Activated CD4-positive, alpha-beta T cell treated with anti-CD3 and anti-CD28 coated beads, Interleukin-2, amount 10 ng/mL, durations not matched to agents 24 days and 14 days (primary cell): Measurements from ENCODE around the gene TXNRD1. TPM values are rescaled to one million over a fixed set of nuclear protein-coding genes. Genes with fewer than 3 reads are reported as not detected.
"Not testable (repeated sequence)": the region's sequence is repeated elsewhere in the genome, so short reads cannot be mapped to it uniquely, and the experiment has no call there.

Source experiments
- DNase-seq: peaks from one replicate; pipeline ENCODE4 v3.0.0; 2022
- H3K27ac Mint-ChIP-seq: one replicate; pipeline ENCODE4 v1.8.0; 2022; ENCODE audit warnings: mild to moderate bottlenecking, mixed read lengths
- H3K27me3 Mint-ChIP-seq: one replicate; pipeline ENCODE4 v1.8.0; 2022; ENCODE audit warnings: mixed read lengths
- H3K36me3 Mint-ChIP-seq: one replicate; pipeline ENCODE4 v1.8.0; 2022; ENCODE audit warnings: low read depth, mild to moderate bottlenecking, mixed read lengths
- H3K4me1 Mint-ChIP-seq: one replicate; pipeline ENCODE4 v1.8.0; 2021; ENCODE audit warnings: mixed read lengths
- H3K4me3 Mint-ChIP-seq: one replicate; pipeline ENCODE4 v1.8.0; 2022; ENCODE audit warnings: mild to moderate bottlenecking, moderate library complexity, mixed read lengths
- H3K9me3 Mint-ChIP-seq: one replicate; pipeline ENCODE4 v1.8.0; 2021; ENCODE audit warnings: mixed read lengths
- intact Hi-C: fragments of 100-400 bp; cut with micrococcal nuclease; formaldehyde crosslinking; loops from one replicate; pipeline ENCODE4 v1.15.1; 2023
- total RNA-seq: library from RNA; stranded (reverse); gene quantifications from 2 replicates; pipeline ENCODE4 v1.2.3, GENCODE V29; 2022

Gene TXNRD1
- total RNA-seq, 1 donor from 2014 or later = 99.7 TPM

DNA sequence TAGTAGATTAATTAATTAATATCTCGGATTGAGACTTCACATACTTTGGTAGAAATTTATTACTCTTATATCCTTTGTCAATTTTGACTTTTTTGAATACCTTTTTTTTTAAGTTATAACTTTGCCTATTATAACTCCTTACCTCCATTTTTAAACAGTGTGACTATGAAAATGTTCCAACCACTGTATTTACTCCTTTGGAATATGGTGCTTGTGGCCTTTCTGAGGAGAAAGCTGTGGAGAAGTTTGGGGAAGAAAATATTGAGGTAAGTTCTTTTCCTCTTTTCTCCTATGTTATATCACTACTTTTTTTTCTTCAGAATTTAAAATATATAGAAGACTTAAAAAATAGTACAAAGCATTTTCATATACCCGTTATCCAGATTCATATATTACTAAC lies 115.8 kb downstream of the TXNRD1 start:
- Mint-ChIP-seq H3K4me1 (peaks cover 2% of the 10 kb centered on the region), H3K27ac (no peak overlapping the region), H3K27me3 (no peaks in the 10 kb centered on the region), H3K36me3 (peaks cover 40% of the 10 kb centered on the region), H3K9me3 (no peaks in the 10 kb centered on the region), H3K4me3 (no peak overlapping the region)
- no peak for DNase-seq
- intact Hi-C loops = no loop called here

GRCh38 chr12:104332273-104332672 lies 116.7 kb downstream of the TXNRD1 start:
- H3K27me3 Mint-ChIP-seq, H3K9me3 Mint-ChIP-seq, H3K4me3 Mint-ChIP-seq, DNase-seq, H3K4me1 Mint-ChIP-seq, H3K27ac Mint-ChIP-seq, intact Hi-C loops: not testable (repeated sequence)
- peaks cover 38% of the 10 kb centered on the region for H3K36me3 Mint-ChIP-seq

GRCh38 chr12:104333692-104334255 lies 118.2 kb downstream of the TXNRD1 start:
- Mint-ChIP-seq H3K4me3 (no peak overlapping the region), H3K36me3 (peaks cover 37% of the 10 kb centered on the region), H3K27ac (no peak overlapping the region), H3K4me1 (peaks cover 2% of the 10 kb centered on the region), H3K9me3 (no peaks in the 10 kb centered on the region), H3K27me3 (no peaks in the 10 kb centered on the region)
- intact Hi-C loops = no loop called here
- DNase-seq = no peak

DNA sequence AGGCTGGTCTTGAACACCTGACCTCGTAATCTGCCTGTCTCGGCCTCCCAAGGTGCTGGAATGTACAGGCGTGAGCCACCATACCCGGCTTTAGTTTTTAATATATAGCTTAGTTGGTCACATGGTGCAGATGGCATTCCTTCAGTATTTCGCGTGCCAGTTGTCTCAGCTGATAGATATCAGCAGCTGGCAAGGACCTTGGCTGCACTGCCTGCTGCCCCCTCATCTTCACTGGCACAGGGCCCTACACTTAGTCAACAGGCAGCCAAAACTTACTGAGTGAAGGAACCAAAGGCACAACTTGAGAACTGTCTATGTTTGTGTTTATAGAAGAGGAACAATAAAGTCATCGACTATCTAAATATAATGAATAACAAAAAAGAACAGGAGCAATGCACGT lies 119.0 kb downstream of the TXNRD1 start:
- no peak overlapping the region for H3K4me3 Mint-ChIP-seq
- no peaks in the 10 kb centered on the region for H3K27me3 Mint-ChIP-seq
- peaks cover 2% of the 10 kb centered on the region for H3K4me1 Mint-ChIP-seq
- no peak for DNase-seq
- no peaks in the 10 kb centered on the region for H3K9me3 Mint-ChIP-seq
- peaks cover 36% of the 10 kb centered on the region for H3K36me3 Mint-ChIP-seq
- intact Hi-C loops = no loop called here
- H3K27ac Mint-ChIP-seq = no peak overlapping the region

- Mint-ChIP-seq H3K27ac (no peak overlapping the region), H3K9me3 (no peaks in the 10 kb centered on the region), H3K36me3 (peaks cover 46% of the 10 kb centered on the region), H3K4me3 (no peak overlapping the region), H3K27me3 (no peaks in the 10 kb centered on the region), H3K4me1 (peaks cover 2% of the 10 kb centered on the region)
- intact Hi-C loops = no loop called here
- no peak for DNase-seq
These were observed 120.5 kb downstream of the TXNRD1 start for GRCh38 chr12:104336115-104336514.

- DNase-seq = no peak
- Mint-ChIP-seq H3K4me3 (no peak overlapping the region), H3K4me1 (peaks cover 2% of the 10 kb centered on the region), H3K27me3 (no peaks in the 10 kb centered on the region), H3K36me3 (peaks cover 47% of the 10 kb centered on the region), H3K9me3 (no peaks in the 10 kb centered on the region), H3K27ac (no peak overlapping the region)
- intact Hi-C loops = no loop called here
These were observed 121.5 kb downstream of the TXNRD1 start for GRCh38 chr12:104337030-104337558.

DNA sequence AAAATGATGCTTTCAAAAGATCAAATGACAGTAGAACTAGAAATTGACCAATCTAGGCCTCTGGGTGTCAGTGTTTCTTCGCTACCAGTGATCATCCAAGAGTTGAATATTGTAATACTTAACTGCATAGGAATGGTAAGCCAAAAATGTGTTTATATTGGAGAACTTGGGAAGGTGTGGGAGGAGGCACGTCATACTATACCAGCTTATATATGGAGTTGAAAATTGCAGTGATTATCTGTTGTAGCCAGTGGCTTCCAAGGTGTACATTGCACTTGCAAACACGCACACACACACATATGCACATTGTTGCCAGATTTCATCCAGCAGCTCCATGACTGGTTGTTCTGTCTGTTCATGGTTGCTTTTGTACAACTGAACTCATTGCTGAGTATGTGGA lies 124.1 kb downstream of the TXNRD1 start:
- H3K27me3 Mint-ChIP-seq = no peaks in the 10 kb centered on the region
- intact Hi-C loops = no loop called here
- H3K4me1 Mint-ChIP-seq = peaks cover 3% of the 10 kb centered on the region
- no peaks in the 10 kb centered on the region for H3K9me3 Mint-ChIP-seq
- DNase-seq = no peak
- H3K36me3 Mint-ChIP-seq = peaks cover 56% of the 10 kb centered on the region
- no peak overlapping the region for H3K4me3 Mint-ChIP-seq
- H3K27ac Mint-ChIP-seq = no peak overlapping the region

GRCh38 chr12:104340177-104340576 lies 124.6 kb downstream of the TXNRD1 start:
- peaks cover 52% of the 10 kb centered on the region for H3K36me3 Mint-ChIP-seq
- peaks cover 3% of the 10 kb centered on the region for H3K4me1 Mint-ChIP-seq
- no peaks in the 10 kb centered on the region for H3K9me3 Mint-ChIP-seq
- no peak overlapping the region for H3K27ac Mint-ChIP-seq
- no peaks in the 10 kb centered on the region for H3K27me3 Mint-ChIP-seq
- H3K4me3 Mint-ChIP-seq = no peak overlapping the region
- intact Hi-C loops = no loop called here
- DNase-seq = no peak

- Mint-ChIP-seq H3K9me3 (no peaks in the 10 kb centered on the region), H3K4me3 (no peak overlapping the region), H3K27ac (no peak overlapping the region), H3K4me1 (peaks cover 2% of the 10 kb centered on the region), H3K36me3 (peaks cover 53% of the 10 kb centered on the region), H3K27me3 (no peaks in the 10 kb centered on the region)
- DNase-seq = no peak
- intact Hi-C loops = no loop called here
These were observed 125.5 kb downstream of the TXNRD1 start for GRCh38 chr12:104340925-104341611.

GRCh38 chr12:104342147-104342546 lies 126.6 kb downstream of the TXNRD1 start:
- intact Hi-C loops = no loop called here
- Mint-ChIP-seq H3K9me3 (no peaks in the 10 kb centered on the region), H3K4me3 (no peak overlapping the region), H3K4me1 (peaks cover 1% of the 10 kb centered on the region), H3K27ac (no peak overlapping the region), H3K36me3 (peaks cover 49% of the 10 kb centered on the region), H3K27me3 (no peaks in the 10 kb centered on the region)
- no peak for DNase-seq

DNA sequence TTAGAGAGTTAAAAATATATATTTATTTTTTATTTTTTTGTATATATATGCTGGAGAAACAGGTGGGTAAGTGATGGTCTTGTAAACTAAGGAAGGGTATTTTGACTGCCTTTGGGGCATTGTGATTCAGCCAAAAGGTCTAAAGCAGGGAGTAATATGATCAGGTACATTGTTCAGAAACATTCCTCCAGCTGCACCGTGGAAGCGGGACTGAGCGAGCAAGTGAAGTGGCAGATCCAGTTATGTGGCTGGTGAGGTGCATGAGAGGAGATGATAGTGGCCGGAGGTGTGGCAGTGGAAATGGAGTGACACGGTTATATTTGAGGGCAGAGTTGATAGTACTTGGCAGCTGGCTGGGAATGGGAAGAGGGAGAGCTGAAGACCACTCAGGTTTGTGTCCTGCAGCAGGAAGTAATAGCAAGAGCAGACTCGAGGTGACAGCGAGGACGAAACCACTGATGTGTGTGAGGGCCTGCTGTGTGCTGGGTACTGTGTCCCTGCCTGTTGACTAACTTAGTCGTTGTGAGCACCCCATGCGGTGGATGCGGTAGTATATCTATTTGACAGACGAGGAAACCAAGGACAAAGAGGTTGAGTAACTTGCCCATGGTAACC lies 127.2 kb downstream of the TXNRD1 start:
- Mint-ChIP-seq H3K36me3 (peaks cover 55% of the 10 kb centered on the region), H3K9me3 (no peaks in the 10 kb centered on the region), H3K4me3 (no peak overlapping the region), H3K27me3 (no peaks in the 10 kb centered on the region), H3K4me1 (peaks cover 1% of the 10 kb centered on the region), H3K27ac (no peak overlapping the region)
- intact Hi-C loops = no loop called here
- DNase-seq = no peak

DNA sequence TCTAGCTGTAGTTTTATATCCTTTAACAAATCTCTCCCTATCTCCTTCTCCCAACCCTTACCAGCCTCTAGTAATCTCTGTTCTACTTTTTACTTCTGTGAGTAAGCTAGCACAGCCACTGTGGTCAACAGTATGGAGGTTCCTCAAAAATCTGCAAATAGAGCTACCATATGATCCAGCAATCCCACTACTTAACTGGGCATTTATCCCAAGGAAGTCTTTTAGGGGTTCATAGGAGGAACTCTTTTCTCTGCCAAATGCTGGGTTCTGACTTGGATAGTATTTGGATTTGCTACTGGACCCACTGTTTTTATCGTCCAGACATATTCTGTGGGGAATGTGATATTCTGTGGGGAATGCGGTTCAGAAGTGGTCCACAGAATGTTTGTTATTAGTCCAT lies 129.1 kb downstream of the TXNRD1 start:
- peaks cover 55% of the 10 kb centered on the region for H3K36me3 Mint-ChIP-seq
- H3K4me1 Mint-ChIP-seq = peaks cover 1% of the 10 kb centered on the region
- no peak overlapping the region for H3K27ac Mint-ChIP-seq
- H3K27me3 Mint-ChIP-seq = no peaks in the 10 kb centered on the region
- no peaks in the 10 kb centered on the region for H3K9me3 Mint-ChIP-seq
- intact Hi-C loops = no loop called here
- DNase-seq = no peak
- H3K4me3 Mint-ChIP-seq = no peak overlapping the region

- no peaks in the 10 kb centered on the region for H3K27me3 Mint-ChIP-seq
- no peak for DNase-seq
- no peak overlapping the region for H3K27ac Mint-ChIP-seq
- peaks cover 1% of the 10 kb centered on the region for H3K4me1 Mint-ChIP-seq
- H3K36me3 Mint-ChIP-seq = peaks cover 52% of the 10 kb centered on the region
- H3K4me3 Mint-ChIP-seq = no peak overlapping the region
- H3K9me3 Mint-ChIP-seq = no peaks in the 10 kb centered on the region
- intact Hi-C loops = no loop called here
These were observed 129.9 kb downstream of the TXNRD1 start for GRCh38 chr12:104345234-104346066.
